Panc1 (cell line): ENCODE data around the gene KRT84.

Experiments
- CTCF ChIP-seq: fragments of 450-650 bp; IDR thresholded peaks from 2 replicates; pipeline ENCODE4 v1.5.1; 2017; ENCODE audit warnings: mild to moderate bottlenecking
- POLR2AphosphoS5 ChIP-seq: IDR thresholded peaks from 2 replicates; pipeline ENCODE4 v1.6.1; 2012; ENCODE audit warnings: mild to moderate bottlenecking, low read depth, low read length, moderate library complexity

GRCh38 chr12:52334185-52334584 is 51.3 kb downstream of the KRT84 start:
- TF ChIP-seq CTCF (no peak), POLR2AphosphoS5 (no peak)
